Pericardium fibroblast (primary cell): ENCODE measurements around the gene GSDMA. TPM values are rescaled to one million over a fixed set of nuclear protein-coding genes. Genes with fewer than 3 reads are reported as not detected.

ENCODE experiments used
- total RNA-seq: library from RNA; depleted of rRNA; stranded (reverse); fragments of >200 nt; gene quantifications from 2 replicates; pipeline ENCODE4 v1.2.3, GENCODE V29; 2015

Gene GSDMA
- not detected in 2 replicates for total RNA-seq

DNA sequence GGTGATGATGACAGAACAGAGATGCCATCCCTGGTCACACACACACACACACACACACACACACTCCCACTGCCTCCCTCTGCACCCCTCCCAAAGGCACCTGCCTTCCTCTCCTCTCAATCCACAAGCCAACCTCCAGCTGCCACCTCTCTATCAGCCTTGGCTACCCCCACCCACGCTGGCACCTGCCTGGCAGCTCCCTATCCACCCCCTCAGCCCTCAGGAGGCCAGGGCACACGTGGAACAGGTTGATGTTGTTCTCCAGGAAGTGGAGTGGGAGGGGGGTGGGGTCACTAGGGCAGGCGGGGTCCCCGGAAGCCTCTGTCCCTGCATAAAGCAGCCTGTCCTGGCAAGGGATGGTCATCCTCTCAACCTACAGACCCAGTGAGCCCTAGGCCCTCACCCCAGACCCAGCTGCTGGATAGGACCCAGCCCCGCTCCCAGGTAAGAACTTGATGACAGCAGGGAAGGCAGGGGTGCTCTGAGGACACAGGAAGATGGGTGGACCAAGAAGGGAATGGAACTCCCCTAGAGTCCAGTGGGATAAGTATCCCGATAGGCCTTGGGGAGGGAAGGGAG, at the start of gene GSDMA:
GSDMA (plus strand) TSS at position 363 of the 579 bp plus-strand sequence. CDS start 2,684 bp downstream, outside the sequence.

DNA sequence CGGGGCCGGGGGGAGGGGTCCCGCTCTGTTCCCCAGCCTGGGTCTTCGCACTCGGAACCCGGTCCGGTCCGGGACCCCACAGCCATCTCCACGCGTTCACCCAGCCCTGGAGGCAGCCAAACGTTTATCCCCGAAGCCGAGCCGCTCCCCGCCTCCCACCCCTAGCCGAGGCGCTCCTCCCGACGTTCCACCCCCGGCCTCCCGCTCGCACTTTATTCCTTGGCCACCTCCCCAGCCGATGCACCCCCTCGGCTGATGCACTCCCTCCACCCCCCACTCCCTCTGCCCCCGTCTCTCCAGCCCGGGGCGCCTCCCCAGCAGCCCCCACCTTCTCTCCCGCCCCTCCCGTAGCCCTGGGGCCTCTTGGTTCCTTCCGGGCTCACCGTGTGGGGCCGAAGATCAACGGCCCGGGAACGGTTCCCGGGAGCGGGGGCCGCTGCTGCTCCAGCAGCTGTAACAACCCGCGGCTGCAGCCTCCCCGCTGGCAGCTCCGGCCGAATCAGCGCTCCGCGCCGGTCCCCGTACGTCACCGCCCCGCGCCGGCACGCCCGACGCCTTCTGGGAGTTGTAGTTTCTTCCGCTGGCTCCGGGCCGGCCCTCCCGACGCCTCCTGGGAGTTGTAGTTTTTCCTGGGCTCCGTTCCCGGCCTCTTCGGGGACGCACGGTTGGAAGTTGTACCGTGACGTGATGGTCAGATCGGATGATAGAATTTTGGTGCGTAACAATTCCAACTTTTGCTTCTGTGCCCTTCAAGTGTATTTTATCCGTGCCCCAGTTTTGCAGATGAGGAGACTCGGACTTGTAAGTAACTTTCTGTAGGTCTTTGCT, 35.5 kb upstream of the GSDMA start, which contains the start of the genes LRRC3C and ORMDL3:
LRRC3C (plus strand) TSS at position 632 of the 828 bp plus-strand sequence. CDS start 13,792 bp downstream, outside the sequence.
ORMDL3 (minus strand) TSS at position 501 of the 828 bp plus-strand sequence. CDS start 3,398 bp downstream, outside the sequence.

GRCh38 chr17:39980351-39981206, 17.8 kb downstream of the GSDMA start, which contains the start of gene PSMD3:
TSS of gene PSMD3 (plus strand) at chr17:39980807. CDS start at chr17:39980971, 164 bp downstream.

GRCh38 chr17:40015005-40015997, 52.5 kb downstream of the GSDMA start, which contains the start of gene CSF3:
TSS of gene CSF3 (plus strand) at chr17:40015440. CDS start at chr17:40015475, 35 bp downstream.

Other genes with a start within 250 kb of the GSDMA start
- 41.2 and 69.0 TPM in 2 replicates for gene MIEN1, start 232.5 kb upstream of the GSDMA start, total RNA-seq
- gene GRB7, start 225.1 kb upstream of the GSDMA start, total RNA-seq, result 0.70 TPM in 1 of 2 replicates, not detected in the other
- gene IKZF3, start 98.7 kb upstream of the GSDMA start, total RNA-seq, result not detected in 2 replicates
- not detected in 2 replicates for gene ZPBP2, start 94.8 kb upstream of the GSDMA start, total RNA-seq
- gene GSDMB, start 44.4 kb upstream of the GSDMA start, total RNA-seq, result 3.0 and 4.2 TPM in 2 replicates
- gene ORMDL3, start 35.4 kb upstream of the GSDMA start, total RNA-seq, result 30.6 and 51.8 TPM in 2 replicates
- not detected in 2 replicates for gene LRRC3C, start 35.3 kb upstream of the GSDMA start, total RNA-seq
- gene PSMD3, start 17.8 kb downstream of the GSDMA start, total RNA-seq, result 84.8 and 84.9 TPM in 2 replicates
- not detected in 2 replicates for gene CSF3, start 52.4 kb downstream of the GSDMA start, total RNA-seq
- 48.8 and 51.1 TPM in 2 replicates for gene MED24, start 91.4 kb downstream of the GSDMA start, total RNA-seq
- gene THRA, start 100.0 kb downstream of the GSDMA start, total RNA-seq, result 28.5 and 30.5 TPM in 2 replicates
- 0.94 and 1.2 TPM in 2 replicates for gene NR1D1, start 137.6 kb downstream of the GSDMA start, total RNA-seq
- gene MSL1, start 159.0 kb downstream of the GSDMA start, total RNA-seq, result 48.8 and 51.6 TPM in 2 replicates
- 22.2 and 33.8 TPM in 2 replicates for gene CASC3, start 177.5 kb downstream of the GSDMA start, total RNA-seq
- 1.4 and 2.0 TPM in 2 replicates for gene RAPGEFL1, start 214.5 kb downstream of the GSDMA start, total RNA-seq